ENCODE data around the gene GLG1.

GLG1 gene

GRCh38 chr16:74601126-74601871 lies 5.6 kb downstream of the GLG1 start:
- no peak for TF ChIP-seq CTCF (conservative IDR thresholded peaks at IDR 0.05; ENCODE audit: low read length)
- DNase-seq (ENCODE audit: low read depth): no peak
- no peak overlapping the region for H3K4me3 ChIP-seq (ENCODE audit: low read length)

GRCh38 chr16:74596586-74596985 lies 10.3 kb downstream of the GLG1 start:
- TF ChIP-seq CTCF (conservative IDR thresholded peaks at IDR 0.05; ENCODE audit: low read length): no peak
- DNase-seq (ENCODE audit: low read depth): no peak
- H3K4me3 ChIP-seq (ENCODE audit: low read length): no peak overlapping the region

DNA sequence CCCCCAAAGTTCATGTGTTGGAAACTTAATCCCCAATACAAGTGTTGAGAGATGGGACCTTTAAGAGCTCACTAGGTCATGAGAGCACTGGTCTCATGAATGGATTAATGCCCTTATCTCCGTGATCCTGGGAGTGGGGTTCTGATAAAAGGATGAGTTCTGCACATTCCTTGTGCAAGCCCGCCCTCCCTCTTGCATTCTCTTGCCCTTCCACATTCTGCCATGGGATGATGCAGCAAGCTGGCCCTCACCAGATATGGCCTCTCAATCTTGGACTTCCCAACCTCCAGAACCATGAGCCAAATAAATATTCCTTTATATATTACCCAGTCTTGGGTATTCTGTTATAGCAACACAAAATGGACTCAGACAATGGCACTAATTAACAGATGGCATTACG lies 14.1 kb downstream of the GLG1 start:
- no peak for TF ChIP-seq CTCF (conservative IDR thresholded peaks at IDR 0.05; ENCODE audit: low read length)
- no peak overlapping the region for H3K4me3 ChIP-seq (ENCODE audit: low read length)
- no peak for DNase-seq (ENCODE audit: low read depth)

GRCh38 chr16:74591876-74592650 lies 14.9 kb downstream of the GLG1 start:
- DNase-seq (ENCODE audit: low read depth): no peak
- no peak for TF ChIP-seq CTCF (conservative IDR thresholded peaks at IDR 0.05; ENCODE audit: low read length)
- no peak overlapping the region for H3K4me3 ChIP-seq (ENCODE audit: low read length)

DNA sequence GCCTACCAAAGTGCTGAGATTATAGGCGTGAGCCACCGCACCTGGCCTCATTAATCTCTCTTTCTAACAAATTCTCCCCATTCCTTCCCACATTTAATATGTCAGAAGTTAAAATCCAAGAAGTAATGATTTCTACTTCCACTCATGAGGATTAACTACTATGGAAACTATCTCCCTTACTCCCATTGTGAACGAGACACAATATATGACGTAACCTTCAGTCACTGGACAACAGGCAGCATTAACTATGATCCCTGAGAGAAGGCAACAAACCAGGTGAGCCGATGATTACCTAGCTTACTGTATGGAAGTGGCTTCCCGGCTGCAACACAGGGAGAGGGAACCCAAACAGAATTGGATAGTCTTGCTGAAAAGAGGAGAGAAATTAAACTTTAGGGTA lies 20.0 kb downstream of the GLG1 start:
- no peak for TF ChIP-seq CTCF (conservative IDR thresholded peaks at IDR 0.05; ENCODE audit: low read length)
- H3K4me3 ChIP-seq (ENCODE audit: low read length): no peak overlapping the region
- DNase-seq (ENCODE audit: low read depth): no peak

DNA sequence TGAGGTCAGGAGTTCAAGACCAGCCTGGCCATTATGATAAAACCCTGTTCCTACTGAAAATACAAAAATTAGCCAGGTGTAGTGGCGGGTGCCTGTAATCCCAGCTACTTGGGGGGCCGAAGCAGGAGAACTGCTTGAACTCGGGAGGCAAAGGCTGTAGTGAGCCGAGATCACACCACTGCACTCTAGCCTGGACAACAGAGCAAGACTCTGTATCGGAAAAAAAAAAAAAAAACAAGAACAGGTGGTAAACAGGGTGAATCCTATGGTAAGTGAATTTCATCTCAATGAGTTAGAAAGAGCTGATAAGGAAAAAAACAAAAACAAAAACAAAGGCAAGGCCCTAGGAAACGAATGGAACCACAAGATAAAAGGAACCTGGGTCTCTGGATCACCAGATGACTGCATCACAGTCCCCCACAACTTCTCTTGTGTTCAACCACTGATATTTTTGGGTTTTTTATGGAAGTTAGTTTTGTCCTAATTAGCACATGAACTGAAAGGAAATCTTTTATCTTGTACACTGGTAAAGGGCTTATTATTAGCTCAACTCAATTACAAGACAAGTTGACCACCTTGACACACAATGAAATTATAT lies 21.0 kb downstream of the GLG1 start:
- H3K4me3 ChIP-seq (ENCODE audit: low read length): no peak overlapping the region
- DNase-seq (ENCODE audit: low read depth): no peak
- TF ChIP-seq CTCF (conservative IDR thresholded peaks at IDR 0.05; ENCODE audit: low read length): no peak

All from AG10803 (cell line).